Measurements from ENCODE around the gene MTHFD1L.

GRCh38 chr6:151136141-151136755 is 270.7 kb downstream of the MTHFD1L start:
- TF ChIP-seq SMC3 (IDR thresholded peaks at IDR 0.05; ENCODE audit: low read depth, low read length) (no peak), POLR2A (IDR thresholded peaks at IDR 0.05; ENCODE audit: low read depth, low read length) (no peak), RFX5 (IDR thresholded peaks at IDR 0.05; ENCODE audit: low read depth, low read length) (no peak), CTCF (conservative IDR thresholded peaks at IDR 0.05; ENCODE audit: low read depth, low read length) (no peak), MXI1 (IDR thresholded peaks at IDR 0.05; ENCODE audit: borderline replicate concordance, low read depth, low read length) (no peak), RCOR1 (IDR thresholded peaks at IDR 0.05; ENCODE audit: insufficient replicate concordance, low read length) (no peak), USF2 (IDR thresholded peaks at IDR 0.05; ENCODE audit: low read depth, low read length) (no peak), MAZ (IDR thresholded peaks at IDR 0.05; ENCODE audit: borderline replicate concordance, low read depth, low read length) (no peak), CEBPB (IDR thresholded peaks at IDR 0.05; ENCODE audit: low read depth, low read length) (no peak)
